ENCODE data around the gene MAP2K3. TPM values are rescaled to one million over a fixed set of nuclear protein-coding genes. Genes with fewer than 3 reads are reported as not detected.

MAP2K3 gene
- total RNA-seq, 2 experiments from 2014 or later, result 41.7 to 52.8 TPM

- Mint-ChIP-seq H3K27ac (no peak overlapping the region), H3K27me3 (peaks cover 5% of the 10 kb centered on the region), H3K4me1 (peaks cover 12% of the 10 kb centered on the region), H3K36me3 (ENCODE audit: low read depth) (no peaks in the 10 kb centered on the region), H3K4me3 (no peak overlapping the region), H3K9me3 (no peaks in the 10 kb centered on the region)
- ChIA-PET CTCF (no interaction called here), POLR2A (no interaction called here)
- no peak for DNase-seq
Observed at GRCh38 chr17:21248500-21248899, 36.0 kb upstream of the MAP2K3 start.

GRCh38 chr17:21249086-21249795 lies 35.3 kb upstream of the MAP2K3 start:
- no peak overlapping the region for H3K27ac Mint-ChIP-seq
- POLR2A ChIA-PET, result no interaction called here
- peaks cover 19% of the 10 kb centered on the region for H3K4me1 Mint-ChIP-seq
- no peak overlapping the region for H3K4me3 Mint-ChIP-seq
- CTCF ChIA-PET, result interaction anchor here (0.5 to 1.1 kb wide), 4 partner anchors 10 to 130 kb away, joined by 3 read pairs; no protein-coding TSS in a partner anchor
- H3K9me3 Mint-ChIP-seq, result no peaks in the 10 kb centered on the region
- DNase-seq, result no peak
- no peaks in the 10 kb centered on the region for H3K36me3 Mint-ChIP-seq (ENCODE audit: low read depth)
- peaks cover 5% of the 10 kb centered on the region for H3K27me3 Mint-ChIP-seq

GRCh38 chr17:21249920-21250703 lies 34.4 kb upstream of the MAP2K3 start:
- H3K27ac Mint-ChIP-seq, result no peak overlapping the region
- POLR2A ChIA-PET, result no interaction called here

GRCh38 chr17:21250854-21251253 lies 33.7 kb upstream of the MAP2K3 start:
- Mint-ChIP-seq H3K27me3 (peaks cover 5% of the 10 kb centered on the region), H3K27ac (no peak overlapping the region), H3K36me3 (ENCODE audit: low read depth) (no peaks in the 10 kb centered on the region), H3K9me3 (no peaks in the 10 kb centered on the region), H3K4me1 (peaks cover 14% of the 10 kb centered on the region), H3K4me3 (no peak overlapping the region)
- DNase-seq, result no peak
- CTCF ChIA-PET, result interaction anchor here (0.5 to 1.5 kb wide), 3 partner anchors 56 to 109 kb away, joined by 3 to 4 read pairs (median 3); no protein-coding TSS in a partner anchor
- POLR2A ChIA-PET, result no interaction called here

More at GRCh38 chr17:21249920-21250703, 34.4 kb upstream of the MAP2K3 start:
- no peaks in the 10 kb centered on the region for H3K9me3 Mint-ChIP-seq
- CTCF ChIA-PET, result interaction anchor here (0.5 to 1.5 kb wide), 5 partner anchors 10 to 131 kb away, joined by 3 to 4 read pairs (median 3); no protein-coding TSS in a partner anchor
- DNase-seq, result no peak
- peaks cover 5% of the 10 kb centered on the region for H3K27me3 Mint-ChIP-seq
- H3K4me1 Mint-ChIP-seq, result peaks cover 19% of the 10 kb centered on the region
- H3K4me3 Mint-ChIP-seq, result no peak overlapping the region
- no peaks in the 10 kb centered on the region for H3K36me3 Mint-ChIP-seq (ENCODE audit: low read depth)

DNA sequence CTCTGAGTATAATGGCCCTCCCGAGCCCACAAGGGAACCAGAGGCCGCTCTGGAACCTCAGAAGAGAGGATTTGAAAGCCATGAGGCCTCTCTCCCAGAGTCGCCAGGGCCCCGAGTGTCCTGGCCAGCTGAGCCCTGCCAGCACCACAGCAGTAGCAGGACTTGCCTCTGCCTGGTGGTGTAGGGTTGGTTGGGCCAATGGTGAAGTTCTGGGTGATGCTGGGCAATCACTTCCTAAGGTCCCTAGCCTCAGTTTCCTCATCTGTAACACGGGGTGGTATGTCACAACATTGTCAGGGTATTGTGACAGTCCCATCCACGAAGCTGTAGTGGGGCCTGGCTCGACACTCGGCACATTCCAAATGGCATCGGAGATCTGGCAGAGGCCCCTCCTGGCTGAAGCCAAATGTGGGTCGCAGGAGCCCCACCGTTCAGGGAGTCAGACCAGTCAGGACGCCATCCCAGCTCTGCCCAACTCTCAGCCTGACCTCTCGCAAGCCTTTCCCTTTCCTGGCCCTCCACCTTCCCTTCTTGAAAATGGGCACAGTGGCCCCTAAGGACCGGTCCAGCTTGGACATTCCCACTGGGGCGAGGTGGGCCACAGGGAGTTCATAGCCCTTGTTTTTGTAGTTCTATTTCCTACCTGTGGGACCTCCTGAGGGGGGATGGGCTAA lies 33.0 kb upstream of the MAP2K3 start:
- no peak overlapping the region for H3K4me3 Mint-ChIP-seq
- H3K4me1 Mint-ChIP-seq, result peaks cover 14% of the 10 kb centered on the region
- H3K27ac Mint-ChIP-seq, result no peak overlapping the region
- POLR2A ChIA-PET, result no interaction called here
- H3K9me3 Mint-ChIP-seq, result no peaks in the 10 kb centered on the region
- no peaks in the 10 kb centered on the region for H3K36me3 Mint-ChIP-seq (ENCODE audit: low read depth)
- CTCF ChIA-PET, result interaction anchor here (0.5 to 1.5 kb wide), 3 partner anchors 57 to 110 kb away, joined by 3 to 4 read pairs (median 3); no protein-coding TSS in a partner anchor
- H3K27me3 Mint-ChIP-seq, result peaks cover 5% of the 10 kb centered on the region
- DNase-seq, result no peak

- no peak for DNase-seq
- H3K27ac Mint-ChIP-seq, result peak overlapping the region; percentile 57
- H3K9me3 Mint-ChIP-seq, result no peaks in the 10 kb centered on the region
- H3K36me3 Mint-ChIP-seq (ENCODE audit: low read depth), result no peaks in the 10 kb centered on the region
- H3K4me3 Mint-ChIP-seq, result peak overlapping the region; percentile 72
- H3K4me1 Mint-ChIP-seq, result peaks cover 14% of the 10 kb centered on the region
- ChIA-PET POLR2A (interaction anchor here (0.6 kb wide), 1 partner anchor 982 kb away, joined by 15 read pairs; no protein-coding TSS in a partner anchor), CTCF (interaction anchor here (1.0 kb wide), 1 partner anchor 18 kb away, joined by 3 read pairs; no protein-coding TSS in a partner anchor)
- H3K27me3 Mint-ChIP-seq, result peaks cover 5% of the 10 kb centered on the region
Observed at GRCh38 chr17:21252289-21252795, 32.2 kb upstream of the MAP2K3 start.

- H3K4me1 Mint-ChIP-seq, result peaks cover 17% of the 10 kb centered on the region
- H3K36me3 Mint-ChIP-seq (ENCODE audit: low read depth), result no peaks in the 10 kb centered on the region
- peaks cover 5% of the 10 kb centered on the region for H3K27me3 Mint-ChIP-seq
- ChIA-PET CTCF (interaction anchor here (1.0 to 1.4 kb wide), 3 partner anchors 8 to 19 kb away, joined by 3 read pairs; no protein-coding TSS in a partner anchor), POLR2A (interaction anchor here (0.6 kb wide), 1 partner anchor 982 kb away, joined by 15 read pairs; no protein-coding TSS in a partner anchor)
- peak within 1 kb of the TSS; percentile 86 for H3K27ac Mint-ChIP-seq
- DNase-seq, result peak; percentile 82
- H3K4me3 Mint-ChIP-seq, result peak within 1 kb of the TSS; percentile 80
- no peaks in the 10 kb centered on the region for H3K9me3 Mint-ChIP-seq
Observed at GRCh38 chr17:21252796-21253645, 31.5 kb upstream of the MAP2K3 start, which contains the start of gene NATD1. Gene NATD1 (minus strand): TSS chr17:21253410. CDS start chr17:21253264, 146 bp downstream.

- ChIA-PET POLR2A (no interaction called here), CTCF (interaction anchor here (1.1 to 1.6 kb wide), 4 partner anchors 9 to 34 kb away, joined by 3 read pairs; no protein-coding TSS in a partner anchor)
- DNase-seq, result no peak
- Mint-ChIP-seq H3K4me1 (peaks cover 24% of the 10 kb centered on the region), H3K27ac (peak overlapping the region; percentile 86), H3K9me3 (no peaks in the 10 kb centered on the region), H3K27me3 (peaks cover 5% of the 10 kb centered on the region), H3K4me3 (peak overlapping the region; percentile 80), H3K36me3 (ENCODE audit: low read depth) (no peaks in the 10 kb centered on the region)
Observed at GRCh38 chr17:21253646-21254441, 30.7 kb upstream of the MAP2K3 start.

DNA sequence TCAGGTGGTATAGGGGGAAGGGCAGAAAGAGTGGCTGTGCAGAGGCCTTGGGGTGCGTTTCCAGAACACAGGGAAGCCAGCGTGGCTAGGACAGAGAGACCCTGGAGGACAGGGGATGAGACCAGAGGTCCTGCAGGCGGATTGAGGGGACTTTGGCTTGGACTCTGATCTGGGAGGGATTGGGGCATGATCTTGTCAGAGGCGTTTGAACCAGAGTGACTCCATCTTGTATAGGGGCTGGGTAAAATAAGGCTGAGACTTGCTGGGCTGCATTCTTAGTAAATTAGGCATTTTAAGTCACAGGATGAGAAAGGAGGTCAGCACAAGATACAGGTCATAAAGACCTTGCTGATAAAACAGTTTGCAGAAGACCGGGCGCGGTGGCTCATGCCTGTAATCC lies 25.9 kb upstream of the MAP2K3 start:
- Mint-ChIP-seq H3K36me3 (ENCODE audit: low read depth) (no peaks in the 10 kb centered on the region), H3K27ac (no peak overlapping the region), H3K4me1 (peaks cover 17% of the 10 kb centered on the region), H3K27me3 (no peaks in the 10 kb centered on the region), H3K9me3 (no peaks in the 10 kb centered on the region), H3K4me3 (no peak overlapping the region)
- DNase-seq, result no peak
- ChIA-PET CTCF (no interaction called here), POLR2A (no interaction called here)

- peaks cover 16% of the 10 kb centered on the region for H3K4me1 Mint-ChIP-seq
- no peaks in the 10 kb centered on the region for H3K36me3 Mint-ChIP-seq (ENCODE audit: low read depth)
- H3K27ac Mint-ChIP-seq, result no peak overlapping the region
- H3K4me3 Mint-ChIP-seq, result no peak overlapping the region
- no peak for DNase-seq
- ChIA-PET POLR2A (no interaction called here), CTCF (no interaction called here)
- no peaks in the 10 kb centered on the region for H3K9me3 Mint-ChIP-seq
- H3K27me3 Mint-ChIP-seq, result no peaks in the 10 kb centered on the region
Observed at GRCh38 chr17:21262259-21262993, 22.1 kb upstream of the MAP2K3 start.

GRCh38 chr17:21263376-21263775 lies 21.1 kb upstream of the MAP2K3 start:
- Mint-ChIP-seq H3K27me3 (no peaks in the 10 kb centered on the region), H3K4me1 (peaks cover 18% of the 10 kb centered on the region), H3K27ac (no peak overlapping the region), H3K4me3 (no peak overlapping the region), H3K9me3 (no peaks in the 10 kb centered on the region), H3K36me3 (ENCODE audit: low read depth) (no peaks in the 10 kb centered on the region)
- ChIA-PET CTCF (interaction anchor here (0.8 kb wide), 1 partner anchor 10 kb away, joined by 3 read pairs; the partner anchor contains the start of gene NATD1), POLR2A (no interaction called here)
- DNase-seq, result no peak

All from activated CD4-positive, alpha-beta T cell treated with anti-CD3 and anti-CD28 coated beads, Interleukin-2, amount 10 ng/mL, durations not matched to agents 7 days and 5 days (primary cell).